HepG2 (cell line): ENCODE results near the gene RBBP8NL. TPM values are rescaled to one million over a fixed set of nuclear protein-coding genes. Genes with fewer than 3 reads are reported as not detected.
A peak's percentile ranks its signal among the peaks of the same experiment; 100 is the strongest.

ENCODE experiments used
- GABPA ChIP-seq, 2 experiments: IDR thresholded peaks; 2 replicates each; pipeline ENCODE4 v1.6.1; 2011 to 2016; ENCODE audit warnings: low read depth in 2 of 2, low read length in 1 of 2, missing biosample characterization in 1 of 2, missing genetic modification characterization in 1 of 2
- GPN1 ChIP-seq: sonication (generic); formaldehyde crosslinking; IDR thresholded peaks from 2 replicates; pipeline ENCODE4 v1.5.1; 2020; ENCODE audit warnings: missing genetic modification reagents, borderline replicate concordance
- HIVEP1 ChIP-seq: sonication (generic); formaldehyde crosslinking; IDR thresholded peaks from 2 replicates; pipeline ENCODE4 v1.4.0; 2020; ENCODE audit warnings: mild to moderate bottlenecking, missing genetic modification reagents
- HOXA5 ChIP-seq: sonication (generic); formaldehyde crosslinking; IDR thresholded peaks from 2 replicates; pipeline ENCODE4 v1.4.0; 2020; ENCODE audit warnings: missing genetic modification reagents
- HOXA7 ChIP-seq: sonication (generic); formaldehyde crosslinking; IDR thresholded peaks from 2 replicates; pipeline ENCODE4 v1.8.1; 2022; ENCODE audit warnings: mild to moderate bottlenecking, missing genetic modification reagents, moderate library complexity
- NFATC3 ChIP-seq: sonication (generic); formaldehyde crosslinking; IDR thresholded peaks from 2 replicates; pipeline ENCODE4 v1.5.1; 2020; ENCODE audit warnings: mild to moderate bottlenecking, missing genetic modification reagents
- SIN3A ChIP-seq: IDR thresholded peaks from 2 replicates; pipeline ENCODE4 v1.6.1; 2011; ENCODE audit warnings: low read depth, mild to moderate bottlenecking, control low read depth, low read length, borderline replicate concordance
- TMF1 ChIP-seq: sonication (generic); formaldehyde crosslinking; IDR thresholded peaks from 2 replicates; pipeline ENCODE4 v1.8.1; 2022; ENCODE audit warnings: low read depth, missing genetic modification reagents
- ZFP41 ChIP-seq: sonication (generic); formaldehyde crosslinking; IDR thresholded peaks from 2 replicates; pipeline ENCODE4 v1.4.0; 2020; ENCODE audit warnings: mild to moderate bottlenecking, missing genetic modification reagents, borderline replicate concordance
- ZNF160 ChIP-seq: sonication (generic); formaldehyde crosslinking; IDR thresholded peaks from 2 replicates; pipeline ENCODE4 v1.8.0; 2022; ENCODE audit warnings: mild to moderate bottlenecking, inconsistent platforms, missing genetic modification reagents
- ZNF329 ChIP-seq: sonication (generic); formaldehyde crosslinking; IDR thresholded peaks from 2 replicates; pipeline ENCODE4 v1.9.0; 2021; ENCODE audit warnings: low read depth, mild to moderate bottlenecking, missing genetic modification reagents
- ZNF343 ChIP-seq: sonication (generic); formaldehyde crosslinking; IDR thresholded peaks from 2 replicates; pipeline ENCODE4 v1.4.0; 2020; ENCODE audit warnings: mild to moderate bottlenecking, missing genetic modification reagents
- ZNF510 ChIP-seq: sonication (generic); formaldehyde crosslinking; IDR thresholded peaks from 2 replicates; pipeline ENCODE4 v1.4.0; 2020; ENCODE audit warnings: low read depth, mild to moderate bottlenecking, missing genetic modification reagents
- ZNF615 ChIP-seq: sonication (generic); formaldehyde crosslinking; IDR thresholded peaks from 2 replicates; pipeline ENCODE4 v1.5.0; 2020; ENCODE audit warnings: mild to moderate bottlenecking, missing genetic modification reagents, borderline replicate concordance
- ZNF644 ChIP-seq: IDR thresholded peaks from 2 replicates; pipeline ENCODE4 v1.6.1; 2016; ENCODE audit warnings: low read depth
- ZNF780A ChIP-seq: sonication (generic); formaldehyde crosslinking; IDR thresholded peaks from 2 replicates; pipeline ENCODE4 v1.8.0; 2022; ENCODE audit warnings: mild to moderate bottlenecking, missing genetic modification reagents, moderate library complexity
- ZSCAN25 ChIP-seq: sonication (generic); formaldehyde crosslinking; IDR thresholded peaks from 2 replicates; pipeline ENCODE4 v1.8.0; 2022; ENCODE audit warnings: mild to moderate bottlenecking, missing genetic modification reagents
- polyA plus RNA-seq, 8 experiments: library from polyadenylated mRNA; depleted of rRNA in 3 of 8; stranded (reverse) in 7 of 8; unstranded in 1 of 8; fragments of >200 nt; fragmentation: Illumina TruSeq in 4 of 8; extraction: Trizol in 4 of 8; gene quantifications; 2 replicates each; pipeline versions ENCODE4 v1.2.1 to v1.2.3, GENCODE V29; 2011 to 2016; ENCODE audit warnings: low read depth in 4 of 8, missing spikeins in 1 of 8, mixed read lengths in 1 of 8; ENCODE audit not compliant: insufficient read depth in 1 of 8
- total RNA-seq, 5 experiments: library from RNA; depleted of rRNA; stranded (reverse); fragments of >200 nt; fragmentation: Illumina TruSeq; extraction: Trizol; gene quantifications; 2 replicates each; pipeline ENCODE4 v1.2.3, GENCODE V29; 2016; ENCODE audit warnings: low read depth in 1 of 5
- TF ChIP-seq, protein P1 (sequence below), 2 experiments: sonication (generic) in 1 of 2; formaldehyde crosslinking in 1 of 2; IDR thresholded peaks; 2 replicates each; pipeline versions ENCODE4 v1.6.1 to v1.9.0; 2014 to 2022; ENCODE audit warnings: antibody characterized with exemption in 1 of 2, borderline replicate concordance in 1 of 2, inconsistent platforms in 1 of 2, low read depth in 1 of 2, missing genetic modification reagents in 1 of 2
- TF ChIP-seq, protein P2 (sequence below): sonication (generic); formaldehyde crosslinking; IDR thresholded peaks from 2 replicates; pipeline ENCODE4 v1.4.0; 2020; ENCODE audit warnings: mild to moderate bottlenecking, missing genetic modification reagents
- TF ChIP-seq, protein P3 (sequence below): sonication (generic); formaldehyde crosslinking; IDR thresholded peaks from 2 replicates; pipeline ENCODE4 v1.4.0; 2020; ENCODE audit warnings: missing genetic modification reagents

Gene RBBP8NL
- total and polyA plus RNA-seq, 2 of the 13 experiments (the other 11 are each of a cell fraction or from before 2014, with no cell fraction given), result 0.69 to 0.86 TPM

DNA sequence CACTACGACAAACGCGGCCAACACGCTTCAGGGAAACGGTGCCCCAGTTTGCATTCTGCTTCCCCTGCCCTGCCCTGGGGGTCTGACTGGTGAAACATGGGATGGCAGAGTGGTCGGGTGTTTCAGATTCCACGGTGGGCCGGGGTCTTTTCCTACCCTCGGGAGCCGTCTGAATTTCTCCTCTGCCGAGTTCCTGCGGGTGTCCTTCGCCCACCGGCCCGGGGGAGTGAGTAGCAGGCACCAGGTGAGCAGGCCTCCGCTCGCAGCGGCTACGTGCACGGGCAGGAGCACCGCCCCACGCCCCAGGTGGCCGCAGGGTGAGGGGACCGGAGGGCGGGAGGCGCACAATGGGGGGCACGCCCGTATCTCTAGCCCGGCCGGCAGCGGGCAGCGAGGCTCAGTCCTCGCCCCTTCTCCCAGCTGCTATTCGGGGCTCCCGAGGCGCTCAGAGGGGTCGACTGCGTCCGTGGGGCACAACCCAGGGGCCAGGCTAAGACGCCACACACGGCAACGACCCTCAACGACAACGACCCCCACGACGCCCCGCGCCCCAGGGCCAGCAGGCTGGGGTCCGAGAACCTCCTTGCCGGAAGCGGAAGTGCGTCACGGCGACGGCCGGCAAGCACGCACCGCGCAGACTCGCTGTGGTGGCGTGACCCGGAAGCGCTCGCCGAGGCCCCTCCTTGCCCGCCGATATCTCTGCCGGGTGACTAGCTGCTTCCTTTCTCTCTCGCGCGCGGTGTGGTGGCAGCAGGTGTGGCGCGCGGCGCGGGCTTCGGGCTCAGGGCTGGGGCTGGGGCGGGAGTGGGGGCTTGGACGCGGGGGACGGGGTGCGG is 40.7 kb downstream of the RBBP8NL start, which contains the start of gene RPS21 (continued):
- TF ChIP-seq, protein P1, sequence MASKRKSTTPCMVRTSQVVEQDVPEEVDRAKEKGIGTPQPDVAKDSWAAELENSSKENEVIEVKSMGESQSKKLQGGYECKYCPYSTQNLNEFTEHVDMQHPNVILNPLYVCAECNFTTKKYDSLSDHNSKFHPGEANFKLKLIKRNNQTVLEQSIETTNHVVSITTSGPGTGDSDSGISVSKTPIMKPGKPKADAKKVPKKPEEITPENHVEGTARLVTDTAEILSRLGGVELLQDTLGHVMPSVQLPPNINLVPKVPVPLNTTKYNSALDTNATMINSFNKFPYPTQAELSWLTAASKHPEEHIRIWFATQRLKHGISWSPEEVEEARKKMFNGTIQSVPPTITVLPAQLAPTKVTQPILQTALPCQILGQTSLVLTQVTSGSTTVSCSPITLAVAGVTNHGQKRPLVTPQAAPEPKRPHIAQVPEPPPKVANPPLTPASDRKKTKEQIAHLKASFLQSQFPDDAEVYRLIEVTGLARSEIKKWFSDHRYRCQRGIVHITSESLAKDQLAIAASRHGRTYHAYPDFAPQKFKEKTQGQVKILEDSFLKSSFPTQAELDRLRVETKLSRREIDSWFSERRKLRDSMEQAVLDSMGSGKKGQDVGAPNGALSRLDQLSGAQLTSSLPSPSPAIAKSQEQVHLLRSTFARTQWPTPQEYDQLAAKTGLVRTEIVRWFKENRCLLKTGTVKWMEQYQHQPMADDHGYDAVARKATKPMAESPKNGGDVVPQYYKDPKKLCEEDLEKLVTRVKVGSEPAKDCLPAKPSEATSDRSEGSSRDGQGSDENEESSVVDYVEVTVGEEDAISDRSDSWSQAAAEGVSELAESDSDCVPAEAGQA (IDR thresholded peaks at IDR 0.05; ENCODE audit: low read depth), result peak; percentile 91
- TF ChIP-seq, protein P1 (CRISPR knock-in tag; IDR thresholded peaks at IDR 0.05; ENCODE audit: borderline replicate concordance), result no peak; the same call in 1 of the 2 replicates
- TF ChIP-seq HIVEP1 (peak; percentile 90), TMF1 (CRISPR knock-in tag) (peak; percentile 22; the same call in 1 of the 2 replicates), ZNF644 (CRISPR knock-in tag) (no peak), SIN3A (peak; percentile 91), GABPA (IDR thresholded peaks at IDR 0.05; ENCODE audit: low read depth, low read length) (peak; percentile 86), GABPA (CRISPR knock-in tag; IDR thresholded peaks at IDR 0.05; ENCODE audit: low read depth) (peak; percentile 93), ZNF160 (CRISPR knock-in tag) (no peak; the same call in 1 of the 2 replicates), ZFP41 (CRISPR knock-in tag) (no peak; the same call in none of the 2 replicates), GPN1 (CRISPR knock-in tag) (peak; percentile 89; the same call in 1 of the 2 replicates), ZNF780A (CRISPR knock-in tag) (peak; percentile 85; the same call in 1 of the 2 replicates), HOXA7 (CRISPR knock-in tag) (peak; percentile 60; the same call in 1 of the 2 replicates), ZNF510 (CRISPR knock-in tag) (peak; percentile 95), NFATC3 (CRISPR knock-in tag) (no peak; the same call in 1 of the 2 replicates), ZNF343 (CRISPR knock-in tag) (no peak; the same call in 1 of the 2 replicates), HOXA5 (CRISPR knock-in tag) (peak; percentile 73), ZSCAN25 (no peak; the same call in 1 of the 2 replicates), ZNF329 (CRISPR knock-in tag) (peak; percentile 26; the same call in 1 of the 2 replicates), ZNF615 (CRISPR knock-in tag) (no peak)
- TF ChIP-seq, protein P2, sequence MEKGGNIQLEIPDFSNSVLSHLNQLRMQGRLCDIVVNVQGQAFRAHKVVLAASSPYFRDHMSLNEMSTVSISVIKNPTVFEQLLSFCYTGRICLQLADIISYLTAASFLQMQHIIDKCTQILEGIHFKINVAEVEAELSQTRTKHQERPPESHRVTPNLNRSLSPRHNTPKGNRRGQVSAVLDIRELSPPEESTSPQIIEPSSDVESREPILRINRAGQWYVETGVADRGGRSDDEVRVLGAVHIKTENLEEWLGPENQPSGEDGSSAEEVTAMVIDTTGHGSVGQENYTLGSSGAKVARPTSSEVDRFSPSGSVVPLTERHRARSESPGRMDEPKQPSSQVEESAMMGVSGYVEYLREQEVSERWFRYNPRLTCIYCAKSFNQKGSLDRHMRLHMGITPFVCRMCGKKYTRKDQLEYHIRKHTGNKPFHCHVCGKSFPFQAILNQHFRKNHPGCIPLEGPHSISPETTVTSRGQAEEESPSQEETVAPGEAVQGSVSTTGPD, result no peak
- TF ChIP-seq, protein P3, sequence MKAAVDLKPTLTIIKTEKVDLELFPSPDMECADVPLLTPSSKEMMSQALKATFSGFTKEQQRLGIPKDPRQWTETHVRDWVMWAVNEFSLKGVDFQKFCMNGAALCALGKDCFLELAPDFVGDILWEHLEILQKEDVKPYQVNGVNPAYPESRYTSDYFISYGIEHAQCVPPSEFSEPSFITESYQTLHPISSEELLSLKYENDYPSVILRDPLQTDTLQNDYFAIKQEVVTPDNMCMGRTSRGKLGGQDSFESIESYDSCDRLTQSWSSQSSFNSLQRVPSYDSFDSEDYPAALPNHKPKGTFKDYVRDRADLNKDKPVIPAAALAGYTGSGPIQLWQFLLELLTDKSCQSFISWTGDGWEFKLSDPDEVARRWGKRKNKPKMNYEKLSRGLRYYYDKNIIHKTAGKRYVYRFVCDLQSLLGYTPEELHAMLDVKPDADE (CRISPR knock-in tag), result no peak; the same call in 1 of the 2 replicates
